ENCODE results near the gene MT1A. TPM values are rescaled to one million over a fixed set of nuclear protein-coding genes. Genes with fewer than 3 reads are reported as not detected.
"Not testable (repeated sequence)": the region's sequence is repeated elsewhere in the genome, so short reads cannot be mapped to it uniquely, and the experiment has no call there.

The MT1A gene
- total RNA-seq, 1 donor from 2014 or later = not detected

- TF ChIP-seq CTCF (IDR thresholded peaks at IDR 0.05) = no peak
- H3K4me3 Mint-ChIP-seq (ENCODE audit: unreplicated experiment) = no peak within 1 kb of the TSS
- H3K9me3 Mint-ChIP-seq (ENCODE audit: unreplicated experiment) = no peaks in the 10 kb centered on the region
- DNase-seq (ENCODE audit: extremely low spot score, unreplicated experiment) = no peak
- H3K27me3 Mint-ChIP-seq (ENCODE audit: unreplicated experiment) = peaks cover 57% of the 10 kb centered on the region
- no peak within 1 kb of the TSS for H3K27ac Mint-ChIP-seq (ENCODE audit: unreplicated experiment)
- peaks cover 2% of the 10 kb centered on the region for H3K4me1 Mint-ChIP-seq (ENCODE audit: unreplicated experiment)
- no peaks in the 10 kb centered on the region for H3K36me3 Mint-ChIP-seq (ENCODE audit: unreplicated experiment)
These were observed 29.4 kb downstream of the MT1A start, which contains the start of gene MT1G for GRCh38 chr16:56667581-56668571. MT1G (minus strand) TSS chr16:56668065; CDS start chr16:56667993, 72 bp downstream.

GRCh38 chr16:56669005-56669839, 30.8 kb downstream of the MT1A start, which contains the start of gene MT1H:
MT1H (plus strand) TSS chr16:56669814; CDS start chr16:56669885, 71 bp downstream.
- no peak for DNase-seq (ENCODE audit: extremely low spot score, unreplicated experiment)
- Mint-ChIP-seq H3K36me3 (ENCODE audit: unreplicated experiment) (no peaks in the 10 kb centered on the region), H3K27ac (ENCODE audit: unreplicated experiment) (no peak within 1 kb of the TSS), H3K9me3 (ENCODE audit: unreplicated experiment) (no peaks in the 10 kb centered on the region), H3K4me1 (ENCODE audit: unreplicated experiment) (no peaks in the 10 kb centered on the region), H3K4me3 (ENCODE audit: unreplicated experiment) (no peak within 1 kb of the TSS), H3K27me3 (ENCODE audit: unreplicated experiment) (peaks cover 48% of the 10 kb centered on the region)
- TF ChIP-seq CTCF (IDR thresholded peaks at IDR 0.05) = no peak

- TF ChIP-seq CTCF (IDR thresholded peaks at IDR 0.05) = no peak
- Mint-ChIP-seq H3K9me3 (ENCODE audit: unreplicated experiment) (no peaks in the 10 kb centered on the region), H3K27me3 (ENCODE audit: unreplicated experiment) (peaks cover 45% of the 10 kb centered on the region), H3K27ac (ENCODE audit: unreplicated experiment) (no peak overlapping the region), H3K4me3 (ENCODE audit: unreplicated experiment) (no peak overlapping the region), H3K4me1 (ENCODE audit: unreplicated experiment) (no peaks in the 10 kb centered on the region), H3K36me3 (ENCODE audit: unreplicated experiment) (no peaks in the 10 kb centered on the region)
- no peak for DNase-seq (ENCODE audit: extremely low spot score, unreplicated experiment)
These were observed 31.6 kb downstream of the MT1A start for GRCh38 chr16:56669840-56670619.

- H3K36me3 Mint-ChIP-seq (ENCODE audit: unreplicated experiment) = no peaks in the 10 kb centered on the region
- H3K27me3 Mint-ChIP-seq (ENCODE audit: unreplicated experiment) = peaks cover 45% of the 10 kb centered on the region
- DNase-seq (ENCODE audit: extremely low spot score, unreplicated experiment) = no peak
- no peak overlapping the region for H3K4me3 Mint-ChIP-seq (ENCODE audit: unreplicated experiment)
- no peak overlapping the region for H3K27ac Mint-ChIP-seq (ENCODE audit: unreplicated experiment)
- H3K9me3 Mint-ChIP-seq (ENCODE audit: unreplicated experiment) = no peaks in the 10 kb centered on the region
- H3K4me1 Mint-ChIP-seq (ENCODE audit: unreplicated experiment) = peaks cover 4% of the 10 kb centered on the region
- no peak for TF ChIP-seq CTCF (IDR thresholded peaks at IDR 0.05)
These were observed 32.1 kb downstream of the MT1A start for GRCh38 chr16:56670620-56670934.

- not testable (repeated sequence) for DNase-seq (ENCODE audit: extremely low spot score, unreplicated experiment); H3K4me1 Mint-ChIP-seq (ENCODE audit: unreplicated experiment)
These were observed 33.2 kb downstream of the MT1A start for GRCh38 chr16:56671691-56672090.

GRCh38 chr16:56672171-56672570, 33.7 kb downstream of the MT1A start:
- not testable (repeated sequence) for H3K4me1 Mint-ChIP-seq (ENCODE audit: unreplicated experiment); H3K9me3 Mint-ChIP-seq (ENCODE audit: unreplicated experiment); H3K27ac Mint-ChIP-seq (ENCODE audit: unreplicated experiment); DNase-seq (ENCODE audit: extremely low spot score, unreplicated experiment); H3K36me3 Mint-ChIP-seq (ENCODE audit: unreplicated experiment); H3K4me3 Mint-ChIP-seq (ENCODE audit: unreplicated experiment)
- peaks cover 33% of the 10 kb centered on the region for H3K27me3 Mint-ChIP-seq (ENCODE audit: unreplicated experiment)

More at GRCh38 chr16:56671691-56672090, 33.2 kb downstream of the MT1A start:
- not testable (repeated sequence) for H3K36me3 Mint-ChIP-seq (ENCODE audit: unreplicated experiment); H3K27ac Mint-ChIP-seq (ENCODE audit: unreplicated experiment); H3K4me3 Mint-ChIP-seq (ENCODE audit: unreplicated experiment); H3K9me3 Mint-ChIP-seq (ENCODE audit: unreplicated experiment)
- peaks cover 36% of the 10 kb centered on the region for H3K27me3 Mint-ChIP-seq (ENCODE audit: unreplicated experiment)

Measured in osteocyte (in vitro differentiated cells).